ENCODE data around the gene CCDC47. TPM values are rescaled to one million over a fixed set of nuclear protein-coding genes. Genes with fewer than 3 reads are reported as not detected.

Gene CCDC47
- total and polyA plus RNA-seq, 2 of the 4 experiments (the other 2 are of a cell fraction) = 45.7 to 62.0 TPM

- peaks cover 6% of the 10 kb centered on the region for H3K4me1 ChIP-seq (ENCODE audit: control insufficient read depth, insufficient read depth, low read length)
- H3K27ac ChIP-seq (ENCODE audit: insufficient read depth, low read length) = no peak overlapping the region
- BruUV-seq (replicated peaks) = no TSS peak
- in situ Hi-C loops (cut with MboI; ENCODE audit: low sequenced_read_pairs) = no loop called here
- ATAC-seq (ENCODE audit: low read depth) (no peak), DNase-seq (no peak)
- no peak overlapping the region for H3K18ac ChIP-seq (ENCODE audit: low read depth, low read length)
- no peak overlapping the region for H2BK120ac ChIP-seq (ENCODE audit: low read depth, low read length)
- H4K5ac ChIP-seq (ENCODE audit: low read depth, low read length) = no peak overlapping the region
- no peak overlapping the region for H3K56ac ChIP-seq (ENCODE audit: extremely low read depth, insufficient read depth, low read length)
- intact Hi-C loops (cut with micrococcal nuclease) = loop anchor here (10.0 kb wide), 1 partner anchor 51 kb away; no protein-coding TSS in a partner anchor
- TF ChIP-seq ELK1 (IDR thresholded peaks at IDR 0.05; ENCODE audit: borderline replicate concordance, low read depth, low read length) (no peak), MAZ (IDR thresholded peaks at IDR 0.05; ENCODE audit: borderline replicate concordance, low read depth, low read length) (no peak), RAD21 (IDR thresholded peaks at IDR 0.05; ENCODE audit: low read length) (no peak), RFX5 (IDR thresholded peaks at IDR 0.05; ENCODE audit: low read depth, low read length) (no peak), NFE2L2 (IDR thresholded peaks at IDR 0.05; ENCODE audit: low read depth, low read length) (no peak), CHD1 (IDR thresholded peaks at IDR 0.05; ENCODE audit: low read depth, low read length) (no peak), POLR2A (IDR thresholded peaks at IDR 0.05; ENCODE audit: low read depth, low read length) (no peak)
- H3K4me2 ChIP-seq (ENCODE audit: low read depth, low read length) = no peak overlapping the region
- H3K79me1 ChIP-seq (ENCODE audit: low read depth in 1 of 2, low read length in 2 of 2) = peaks cover 11 to 50% of the 10 kb centered on the region in 2 experiments
- no peaks in the 10 kb centered on the region for H4K20me1 ChIP-seq (ENCODE audit: insufficient read depth, low read length)
- no peaks in the 10 kb centered on the region for H3K9me3 ChIP-seq (ENCODE audit: control insufficient read depth, insufficient read depth, low read length)
- H4K91ac ChIP-seq (ENCODE audit: insufficient read depth, low read depth, low read length) = no peak overlapping the region
- H3K4ac ChIP-seq (ENCODE audit: low read depth, low read length) = no peak overlapping the region
- H2AK5ac ChIP-seq (ENCODE audit: low read depth, low read length) = no peak overlapping the region
- H4K8ac ChIP-seq (ENCODE audit: low read depth in 2 of 2, low read length in 2 of 2) = no peak overlapping the region
- 0 out of 2 replicates have a peak, but pooled peaks cover 1% of the 10 kb centered on the region for H3K36me3 ChIP-seq (ENCODE audit: control insufficient read depth, insufficient read depth, low read length)
- WGBS, 2 experiments (ENCODE audit: extremely low coverage in 2 of 2, insufficient read length in 1 of 2) = 100% methylated on average over 4 of the region's 8 CpGs; no CpG with 5 or more reads in 1 of the 2 experiments
- H3K14ac ChIP-seq (replicated peaks; ENCODE audit: low read depth, low read length) = no peak overlapping the region
- ChIA-PET POLR2A (ENCODE audit: unreplicated experiment) (interaction anchor here (0.5 to 0.6 kb wide), 2 partner anchors 159 to 240 kb away, joined by 3 to 5 read pairs; no protein-coding TSS in a partner anchor), CTCF (no interaction called here)
- H3K9ac ChIP-seq (ENCODE audit: low read depth, low read length) = no peak overlapping the region
- no peak overlapping the region for H2BK20ac ChIP-seq (ENCODE audit: low read depth, low read length)
- H3K27me3 ChIP-seq (ENCODE audit: control insufficient read depth, insufficient read depth, low read length) = no peaks in the 10 kb centered on the region
- H2BK5ac ChIP-seq (ENCODE audit: low read depth, low read length, poor library complexity, severe bottlenecking) = no peak overlapping the region
- dilution Hi-C loops (cut with HindIII; ENCODE audit: low sequenced_read_pairs, unreplicated experiment) = no loop called here
- no peak overlapping the region for H2AK9ac ChIP-seq (replicated peaks; ENCODE audit: low read depth, low read length, poor library complexity)
- no peak overlapping the region for H3K4me3 ChIP-seq (ENCODE audit: insufficient read depth, low read depth, low read length)
- no peak overlapping the region for H2AFZ ChIP-seq (replicated peaks; ENCODE audit: low read length, poor library complexity)
- no peak overlapping the region for H3K23ac ChIP-seq (ENCODE audit: low read depth, low read length)
- H3K9me1 ChIP-seq (ENCODE audit: insufficient read depth, low read length) = peaks cover 3% of the 10 kb centered on the region; the same call in 1 of the 2 replicates
- no peak overlapping the region for H2BK15ac ChIP-seq (ENCODE audit: low read depth, low read length)
Measured at GRCh38 chr17:63735691-63736090, 37.7 kb downstream of the CCDC47 start.
